Loucy (cell line): ENCODE measurements around the gene MYO3B.

Source experiments
- CTCF ChIP-seq: fragments of 200-600 bp; sonication (generic); conservative IDR thresholded peaks from 2 replicates; pipeline ENCODE4 v1.5.1; 2014; ENCODE audit warnings: mild to moderate bottlenecking, antibody characterized with exemption, low read length
- EZH2phosphoT487 ChIP-seq: fragments of 200-600 bp; IDR thresholded peaks from 2 replicates; pipeline ENCODE4 v1.6.1; 2018; ENCODE audit warnings: antibody characterized with exemption, mild to moderate bottlenecking, moderate library complexity, borderline replicate concordance

GRCh38 chr2:170685591-170685990 lies 507.6 kb downstream of the MYO3B start:
- TF ChIP-seq CTCF (no peak), EZH2phosphoT487 (no peak)
